SU-DHL-6 (cell line): Measurements from ENCODE around the gene SNX11.

Source experiments
- CTCF ChIP-seq: fragments of 200-600 bp; sonication (generic); IDR thresholded peaks from one replicate; pipeline ENCODE4 v1.5.1; 2017; ENCODE audit warnings: antibody characterized with exemption, mild to moderate bottlenecking, low read length, moderate library complexity; ENCODE audit not compliant: insufficient read depth, poor library complexity, severe bottlenecking
- EZH2phosphoT487 ChIP-seq: fragments of 200-600 bp; sonication (generic), shearing (Covaris generic); conservative IDR thresholded peaks from 2 replicates; pipeline ENCODE4 v1.6.1; 2018; ENCODE audit warnings: mild to moderate bottlenecking, antibody characterized with exemption, low read length, moderate library complexity, mixed read lengths

- TF ChIP-seq EZH2phosphoT487 (no peak), CTCF (no peak)
These were observed 47.3 kb upstream of the SNX11 start for GRCh38 chr17:48060249-48060648.
